HT-29 (cell line): ENCODE results near the gene CCDC170. TPM values are rescaled to one million over a fixed set of nuclear protein-coding genes. Genes with fewer than 3 reads are reported as not detected.

ENCODE experiments used
- DNase-seq: peaks from one replicate; pipeline ENCODE4 v3.0.0-alpha.2; 2015; ENCODE audit warnings: low spot score
- small RNA-seq: library from RNA; depleted of rRNA; stranded (forward); fragments of <200 nt; gene quantifications from one replicate; pipeline ENCODE3, GENCODE V24; 2014
- total RNA-seq: library from RNA; depleted of rRNA; stranded (reverse); fragments of >200 nt; shearing (Covaris generic); gene quantifications from 2 replicates; pipeline ENCODE4 v1.2.3, GENCODE V29; 2014; rRNA removed

CCDC170 gene
- total RNA-seq, 1 experiment from 2014 or later, result 1.6 TPM

DNA sequence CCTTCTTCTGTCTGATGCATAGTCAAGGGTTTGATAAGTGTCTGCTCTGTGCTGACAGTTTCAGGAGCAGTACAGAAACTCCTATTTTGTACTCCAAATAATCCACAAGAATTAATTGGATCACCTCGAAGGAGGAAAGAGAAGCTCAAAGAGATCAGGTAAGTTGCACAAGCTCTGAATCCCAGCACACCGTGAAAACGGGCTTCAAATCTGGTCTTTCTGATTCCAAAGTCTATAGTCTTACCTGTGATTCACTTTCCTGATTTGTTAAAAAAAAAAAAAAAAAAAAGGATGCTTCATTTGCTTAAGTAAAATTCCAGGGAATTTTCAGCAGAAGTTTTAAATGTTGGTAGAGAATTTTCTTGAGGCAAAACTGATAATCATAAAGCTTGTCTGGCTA, 157.8 kb downstream of the CCDC170 start:
- no peak for DNase-seq

DNA sequence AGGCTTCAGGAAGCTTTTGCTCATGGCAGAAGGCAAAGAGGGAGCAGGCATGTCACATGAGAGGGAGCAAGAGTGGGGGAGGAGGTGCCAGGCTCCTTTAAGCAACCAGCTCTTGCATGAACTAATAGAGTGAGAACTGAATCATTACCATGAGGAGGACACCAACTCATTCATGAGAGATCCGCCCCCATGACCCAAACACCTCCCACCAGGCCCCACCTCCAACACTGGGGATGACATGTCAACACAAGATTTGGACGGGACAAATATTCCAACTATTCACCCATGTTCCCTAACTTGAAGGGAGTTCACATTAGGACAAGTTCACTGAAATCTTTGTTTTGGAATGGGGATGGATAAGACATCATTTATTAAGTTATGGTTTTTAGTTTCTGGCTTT, 158.5 kb downstream of the CCDC170 start:
- no peak for DNase-seq

DNA sequence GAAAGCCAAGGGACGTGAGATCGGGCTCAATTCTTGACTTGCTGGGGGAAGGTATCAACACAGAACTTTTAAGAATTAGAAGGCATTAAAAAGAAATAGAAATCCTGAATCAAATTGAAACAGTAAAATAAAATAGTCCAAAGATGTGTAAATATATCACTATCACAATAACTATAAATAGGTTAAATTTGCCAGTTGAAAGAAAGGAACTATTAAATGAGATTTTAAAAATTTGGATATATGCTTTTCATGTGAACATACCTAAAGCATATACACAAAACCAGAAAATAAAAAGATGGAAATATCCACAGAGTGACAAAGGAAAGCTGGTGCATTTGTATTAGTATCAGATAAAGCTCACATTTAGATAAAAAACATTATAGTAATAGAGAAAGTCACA, 161.3 kb downstream of the CCDC170 start:
- DNase-seq, result no peak

DNA sequence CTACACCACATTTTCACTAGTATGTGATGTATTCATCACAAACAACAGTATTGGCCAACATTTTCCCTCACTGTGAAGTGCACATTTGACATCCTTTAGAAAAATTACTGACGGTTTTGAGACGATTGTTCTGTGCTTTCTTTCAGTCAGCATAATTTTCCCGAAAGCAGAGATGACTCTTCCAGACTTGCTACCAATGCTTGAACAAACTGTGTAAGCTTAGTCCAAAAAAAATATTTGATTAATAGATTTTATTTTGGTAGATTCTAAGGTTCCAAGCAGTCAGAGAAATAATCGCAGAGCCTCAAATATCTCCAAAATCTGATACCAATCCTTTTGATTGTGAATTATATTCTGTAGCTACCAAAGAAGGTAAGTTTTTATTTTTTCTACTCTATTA, 162.6 kb downstream of the CCDC170 start:
- no peak for DNase-seq

DNA sequence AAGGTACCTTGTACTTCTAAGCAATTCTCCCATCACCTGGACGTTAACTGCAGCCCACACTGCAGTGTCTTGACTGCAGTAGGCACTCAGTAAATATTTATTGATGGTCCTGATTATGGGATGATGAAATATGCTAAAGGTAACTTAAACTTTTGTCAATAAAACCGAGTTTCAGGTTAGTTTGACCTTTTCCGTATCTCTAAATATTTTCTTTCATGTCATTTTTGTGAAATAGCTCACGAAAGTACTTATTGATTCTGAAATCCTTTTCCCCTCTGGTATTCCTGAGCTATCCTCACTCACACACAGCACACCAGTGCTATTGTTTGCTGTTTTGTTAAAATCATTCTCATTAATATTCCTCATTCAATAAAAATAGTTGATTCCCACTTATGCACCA, 164.3 kb downstream of the CCDC170 start:
- no peak for DNase-seq

DNA sequence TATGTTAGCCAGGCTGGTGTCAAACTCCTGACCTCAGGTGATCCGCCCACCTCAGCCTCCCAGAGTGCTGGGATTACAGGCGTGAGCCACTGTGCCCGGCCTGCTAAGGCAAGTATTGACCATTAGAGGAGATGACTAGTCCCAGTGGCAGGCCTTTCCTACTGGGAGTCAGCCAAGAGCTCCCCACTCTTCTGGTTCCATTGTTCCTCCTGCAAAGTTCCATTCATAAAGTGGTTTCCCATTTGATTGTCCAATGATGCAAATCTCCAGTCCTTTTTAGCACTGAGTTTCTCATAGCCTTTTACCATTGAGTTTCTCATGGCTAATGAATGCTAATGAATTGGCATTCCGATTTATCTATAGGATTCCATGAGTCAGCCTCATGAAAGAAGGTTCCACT, 165.4 kb downstream of the CCDC170 start:
- no peak for DNase-seq

DNA sequence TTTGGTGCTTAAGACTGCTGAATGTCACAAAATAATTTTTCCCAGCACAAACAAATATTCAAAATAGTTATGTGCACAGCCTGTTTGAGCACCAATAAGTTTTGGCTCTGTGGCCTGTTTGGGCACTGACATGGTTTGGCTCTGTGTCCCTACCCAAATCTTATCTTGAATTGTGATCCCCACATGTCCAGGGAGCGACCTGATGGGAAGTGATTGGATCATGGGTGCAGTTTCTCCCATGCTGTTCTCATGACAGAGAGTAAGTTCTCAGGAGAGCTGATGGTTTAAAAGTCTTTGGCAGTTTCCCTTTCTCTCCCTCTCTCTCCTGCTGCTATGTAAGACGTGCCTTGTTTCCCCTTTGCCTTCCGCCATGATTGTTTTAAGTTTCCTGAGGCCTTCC, 167.7 kb downstream of the CCDC170 start:
- DNase-seq, result no peak

DNA sequence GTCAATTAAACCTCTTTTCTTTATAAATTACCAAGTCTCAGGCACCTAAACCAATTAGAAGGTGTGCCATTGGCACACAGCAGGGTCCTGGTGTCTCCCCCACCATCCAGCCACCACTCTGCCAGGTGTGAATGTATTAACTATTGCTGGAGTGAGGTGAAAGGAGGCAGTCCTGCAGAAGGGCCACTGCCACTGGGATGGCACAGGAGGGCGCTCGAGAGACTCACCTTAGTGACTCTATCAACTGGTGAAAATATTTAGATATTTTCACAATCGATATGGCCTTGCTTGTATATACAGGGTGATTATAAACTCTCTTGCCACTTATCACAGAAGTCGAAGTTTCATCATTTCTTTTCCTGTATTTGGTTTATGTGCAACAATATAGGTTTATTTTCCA, 168.1 kb downstream of the CCDC170 start:
- DNase-seq, result no peak

DNA sequence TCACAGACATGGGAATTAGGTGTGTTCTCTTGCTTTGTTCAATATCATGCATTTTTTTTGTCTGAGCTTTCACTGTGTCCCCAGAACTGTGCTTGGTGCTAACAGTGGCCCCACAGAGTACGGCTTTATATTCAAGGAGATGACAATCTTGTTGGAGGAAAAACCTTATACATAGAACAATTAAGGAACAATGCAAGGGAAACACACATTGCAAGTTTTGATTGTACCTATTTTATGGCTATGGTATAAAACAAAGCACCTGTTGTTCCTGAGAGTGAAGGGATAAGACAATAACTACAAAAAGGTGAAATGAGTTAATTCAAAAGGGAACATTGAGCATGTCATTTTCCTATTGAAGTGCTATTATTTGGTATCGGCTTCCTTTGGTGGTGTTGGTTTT, 169.7 kb downstream of the CCDC170 start:
- DNase-seq, result no peak

DNA sequence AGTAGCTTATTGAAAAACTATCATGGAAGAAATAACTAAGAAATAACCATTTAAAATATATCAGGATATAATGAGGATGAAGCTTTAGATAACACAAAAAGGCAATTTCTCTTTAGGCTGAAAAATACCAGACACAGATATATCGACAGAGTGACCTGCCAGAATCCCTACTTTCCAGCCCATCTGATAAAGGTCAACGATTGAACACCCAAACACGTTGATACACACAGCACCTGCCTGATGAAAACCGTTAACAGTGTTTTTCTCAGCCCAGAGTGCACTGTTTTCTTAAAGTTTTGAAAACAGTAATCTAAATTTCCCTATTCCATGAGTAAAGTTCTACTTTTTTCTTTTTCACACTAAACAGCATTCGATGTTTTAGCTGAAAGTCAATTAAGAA, 170.6 kb downstream of the CCDC170 start:
- DNase-seq, result no peak

DNA sequence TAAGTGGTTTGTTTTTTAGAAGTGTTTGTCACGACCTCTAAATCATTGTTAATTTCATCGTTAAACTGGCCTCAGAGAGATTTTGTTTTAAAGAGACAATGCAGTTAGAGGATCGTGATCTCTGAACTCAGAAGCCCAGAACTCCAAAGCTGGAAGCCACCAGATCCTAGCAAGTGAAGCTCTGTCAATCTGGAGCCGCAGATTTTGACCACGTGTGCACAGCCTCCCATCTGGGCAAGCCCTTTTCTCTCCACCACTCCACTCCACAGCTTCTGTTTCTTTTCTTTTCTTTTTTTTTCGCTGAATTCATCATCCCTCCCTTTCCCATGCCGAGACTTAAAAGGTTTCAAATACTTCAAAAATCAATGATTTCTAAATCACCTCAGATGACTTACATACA, 171.5 kb downstream of the CCDC170 start:
- DNase-seq, result no peak

DNA sequence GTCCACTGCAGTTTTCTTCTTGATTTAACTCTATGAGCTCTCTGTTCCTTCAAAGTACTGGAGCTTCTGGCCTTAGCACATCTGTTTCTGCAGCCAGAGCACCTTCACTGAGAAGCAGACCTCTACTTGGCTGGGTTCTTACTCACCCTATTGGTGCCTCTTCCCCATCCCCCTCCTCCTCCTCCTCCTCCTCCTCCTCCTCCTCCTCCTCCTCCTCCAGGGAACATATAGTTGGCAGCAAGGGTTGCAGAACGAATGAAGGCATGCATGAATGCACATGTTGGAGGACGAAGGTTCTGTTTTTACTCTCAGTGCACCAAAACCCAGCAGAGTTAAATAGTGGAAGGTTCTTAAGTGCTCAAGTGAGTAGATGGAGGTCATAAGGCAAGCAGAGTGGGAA, 172.7 kb downstream of the CCDC170 start:
- DNase-seq, result no peak

DNA sequence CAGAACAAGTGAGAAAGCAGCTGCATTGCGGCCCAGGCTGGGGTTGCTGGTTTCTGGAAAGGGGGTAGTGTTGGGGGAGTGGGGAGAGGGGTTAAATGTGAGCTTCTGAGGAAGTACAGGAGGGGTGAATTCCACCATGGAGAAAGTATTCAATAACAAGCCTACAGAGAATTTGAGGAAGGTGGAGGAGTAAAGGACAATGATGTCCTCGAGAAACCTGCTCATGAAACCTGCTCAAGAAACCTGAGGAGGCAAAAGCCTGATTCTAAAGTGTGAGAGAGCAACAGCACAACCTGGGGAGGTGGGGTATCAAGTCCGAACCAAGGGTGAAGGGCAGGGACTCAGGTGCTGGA, 175.4 kb downstream of the CCDC170 start:
- no peak for DNase-seq

DNA sequence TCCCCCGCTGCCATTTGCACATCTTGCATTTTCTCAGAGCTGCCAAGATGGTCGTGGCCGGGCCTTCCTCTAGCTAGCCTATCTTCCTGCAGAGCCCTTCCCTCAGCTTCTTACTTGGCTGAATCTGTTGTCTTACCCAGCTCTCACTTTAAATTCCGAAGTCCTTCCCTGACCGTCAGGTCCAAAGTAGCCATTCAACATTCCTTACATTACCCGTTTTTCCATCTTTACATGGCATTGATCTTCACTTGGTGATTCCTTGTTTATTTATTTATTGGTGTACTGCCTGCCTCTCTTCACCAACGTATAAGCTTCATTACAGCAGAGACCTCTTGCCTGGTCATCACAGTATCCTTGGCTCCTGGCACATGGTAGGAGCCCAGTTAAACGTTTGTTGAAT, 176.3 kb downstream of the CCDC170 start:
- DNase-seq, result no peak

Small RNA genes lying within 50 kb of the gene (small RNA-seq; reads per million reads assigned to genes)
- gene RNU6-813P, result not detected

Other genes starting within 250 kb of the CCDC170 start
- 20.3 TPM in 2 replicates for gene ZBTB2, start 102.5 kb upstream of the CCDC170 start, total RNA-seq
- 9.6 and 11.2 TPM in 2 replicates for gene RMND1, start 41.9 kb upstream of the CCDC170 start, total RNA-seq